Measurements from ENCODE around the gene ACBD3.

The ACBD3 gene

DNA sequence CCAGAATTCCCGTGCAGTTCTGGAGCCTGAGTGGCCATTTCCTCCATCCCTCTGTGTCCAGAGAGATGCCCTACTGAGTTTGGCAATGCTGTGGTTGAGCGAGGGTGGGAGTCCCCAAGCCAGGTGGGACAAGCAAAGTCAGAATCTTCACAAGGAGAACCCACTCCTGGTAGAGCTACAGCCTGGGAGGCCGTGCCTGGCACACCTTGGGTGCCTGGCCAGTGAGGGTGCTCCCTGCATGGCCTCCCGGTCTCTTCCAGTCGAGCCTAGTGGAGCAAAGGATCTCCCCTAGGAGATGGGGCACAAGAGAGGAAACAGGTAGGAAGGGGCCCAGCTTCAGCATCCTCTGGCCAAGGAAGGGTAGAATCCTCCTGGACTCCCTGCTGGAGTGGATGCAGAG is 66.1 kb downstream of the ACBD3 start:
- no peak for TF ChIP-seq CTCF (IDR thresholded peaks at IDR 0.05; ENCODE audit: extremely low read depth, insufficient read depth, missing control alignments)
- in situ Hi-C loops (cut with MboI; ENCODE audit: low pct_unique_long_range_greater_than_20kb, low sequenced_read_pairs, unreplicated experiment): no loop called here
- DNase-seq (ENCODE audit: low spot score): no peak

DNA sequence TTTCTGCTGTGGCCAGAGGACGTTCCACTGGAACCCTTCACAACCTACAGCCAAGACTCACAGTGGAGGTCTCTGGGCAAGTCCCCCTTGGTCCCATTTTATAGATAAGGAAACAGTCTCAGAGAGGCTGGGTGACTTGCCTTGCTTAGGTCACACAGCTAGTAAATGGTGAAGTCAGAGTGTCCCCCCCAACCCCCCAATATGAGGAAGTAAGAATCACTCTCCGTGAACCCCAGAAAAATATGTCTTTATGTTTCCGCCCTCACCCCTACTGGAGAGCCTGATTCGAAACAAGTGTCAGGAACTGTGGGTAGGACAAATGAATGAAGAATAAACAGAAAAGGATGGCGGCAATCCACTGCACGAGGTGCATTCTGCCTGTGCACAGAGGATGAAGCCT is 67.4 kb downstream of the ACBD3 start:
- no peak for TF ChIP-seq CTCF (IDR thresholded peaks at IDR 0.05; ENCODE audit: extremely low read depth, insufficient read depth, missing control alignments)
- DNase-seq (ENCODE audit: low spot score): no peak
- in situ Hi-C loops (cut with MboI; ENCODE audit: low pct_unique_long_range_greater_than_20kb, low sequenced_read_pairs, unreplicated experiment): no loop called here

DNA sequence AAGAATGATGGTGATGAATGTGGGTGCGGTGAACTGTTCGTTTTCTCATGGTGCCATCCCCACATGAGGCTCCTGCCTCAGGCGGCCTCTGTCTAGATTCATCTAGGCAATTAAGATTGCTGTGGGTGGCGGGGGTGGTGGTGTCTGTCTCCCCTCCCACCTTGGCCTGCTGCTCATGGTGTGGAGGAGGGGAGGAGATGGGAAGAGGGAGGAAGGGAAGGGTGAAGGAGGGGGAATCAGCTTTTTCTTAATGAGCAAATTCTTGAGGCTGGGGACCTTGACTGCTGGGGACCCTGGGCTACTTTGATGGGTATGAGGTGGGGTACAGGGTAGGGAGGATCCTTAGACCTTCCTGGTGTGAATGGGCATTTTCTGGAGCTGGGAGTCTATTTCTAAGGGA is 68.2 kb downstream of the ACBD3 start:
- in situ Hi-C loops (cut with MboI; ENCODE audit: low pct_unique_long_range_greater_than_20kb, low sequenced_read_pairs, unreplicated experiment): no loop called here
- TF ChIP-seq CTCF (IDR thresholded peaks at IDR 0.05; ENCODE audit: extremely low read depth, insufficient read depth, missing control alignments): no peak
- no peak for DNase-seq (ENCODE audit: low spot score)

DNA sequence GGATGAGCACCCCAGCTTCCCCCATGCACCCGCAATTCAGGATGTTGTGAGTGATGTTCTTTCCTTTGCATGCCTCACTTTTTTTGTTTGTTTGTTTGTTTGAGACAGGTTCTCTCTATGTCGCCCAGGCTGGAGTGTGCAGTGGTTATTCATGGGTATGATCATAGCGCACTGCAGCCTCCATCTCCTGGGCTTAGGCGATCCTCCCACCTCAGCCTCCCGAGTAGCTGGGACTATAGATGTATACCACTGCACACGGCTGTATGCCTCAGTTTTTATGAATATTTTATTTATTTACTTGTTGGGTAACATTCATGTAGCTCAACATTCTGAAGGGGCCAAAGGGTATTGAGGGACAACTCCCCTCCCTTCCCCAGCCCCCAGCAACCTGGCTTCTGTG is 69.2 kb downstream of the ACBD3 start:
- in situ Hi-C loops (cut with MboI; ENCODE audit: low pct_unique_long_range_greater_than_20kb, low sequenced_read_pairs, unreplicated experiment): no loop called here
- no peak for TF ChIP-seq CTCF (IDR thresholded peaks at IDR 0.05; ENCODE audit: extremely low read depth, insufficient read depth, missing control alignments)
- DNase-seq (ENCODE audit: low spot score): no peak

- in situ Hi-C loops (cut with MboI; ENCODE audit: low pct_unique_long_range_greater_than_20kb, low sequenced_read_pairs, unreplicated experiment): no loop called here
- TF ChIP-seq CTCF (IDR thresholded peaks at IDR 0.05; ENCODE audit: extremely low read depth, insufficient read depth, missing control alignments): no peak
These were observed 69.9 kb downstream of the ACBD3 start for GRCh38 chr1:226116673-226117072.

DNA sequence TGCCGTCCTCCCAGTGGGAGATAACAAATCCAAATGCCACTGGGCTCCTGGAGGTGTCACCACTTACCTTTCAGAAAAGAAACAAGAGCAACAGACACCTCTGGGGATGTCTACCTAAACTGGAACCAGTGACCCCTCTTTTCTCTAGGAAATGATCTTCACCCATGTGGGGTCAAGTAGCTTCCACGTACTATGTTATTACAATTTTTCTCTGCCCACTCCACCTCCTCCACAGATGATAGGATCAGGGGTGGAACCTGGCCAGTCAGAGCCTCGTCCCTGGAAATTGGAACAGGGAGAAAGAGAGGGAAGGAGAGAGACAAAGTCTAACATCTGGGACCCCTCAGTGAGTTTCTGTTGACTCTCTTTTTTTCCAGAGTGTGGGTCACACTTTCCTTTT is 73.9 kb downstream of the ACBD3 start:
- no peak for TF ChIP-seq CTCF (IDR thresholded peaks at IDR 0.05; ENCODE audit: extremely low read depth, insufficient read depth, missing control alignments)
- no peak for DNase-seq (ENCODE audit: low spot score)
- in situ Hi-C loops (cut with MboI; ENCODE audit: low pct_unique_long_range_greater_than_20kb, low sequenced_read_pairs, unreplicated experiment): no loop called here

More at GRCh38 chr1:226116673-226117072, 69.9 kb downstream of the ACBD3 start:
- no peak for DNase-seq (ENCODE audit: low spot score)

- in situ Hi-C loops (cut with MboI; ENCODE audit: low pct_unique_long_range_greater_than_20kb, low sequenced_read_pairs, unreplicated experiment): no loop called here
- no peak for TF ChIP-seq CTCF (IDR thresholded peaks at IDR 0.05; ENCODE audit: extremely low read depth, insufficient read depth, missing control alignments)
- DNase-seq (ENCODE audit: low spot score): no peak
These were observed 74.7 kb downstream of the ACBD3 start for GRCh38 chr1:226111883-226112261.
